MG63 (cell line): ENCODE data around the gene HNF4A. TPM values are rescaled to one million over a fixed set of nuclear protein-coding genes. Genes with fewer than 3 reads are reported as not detected.
"Not testable (repeated sequence)": the region's sequence is repeated elsewhere in the genome, so short reads cannot be mapped to it uniquely, and the experiment has no call there.

Source experiments
- DNase-seq: peaks from one replicate; pipeline ENCODE4 v3.0.0-alpha.2; 2020
- H3K27me3 ChIP-seq: fragments of 250-450 bp; sonication (Bioruptor Pico); 2 replicates; pipeline ENCODE4 v1.5.1; 2020; ENCODE audit warnings: mild to moderate bottlenecking, moderate library complexity
- H3K36me3 ChIP-seq: fragments of 250-450 bp; sonication (Bioruptor Pico); 2 replicates; pipeline ENCODE4 v1.5.1; 2020; ENCODE audit warnings: mild to moderate bottlenecking, moderate library complexity
- H3K4me3 ChIP-seq: fragments of 250-450 bp; sonication (Bioruptor Pico); 2 replicates; pipeline ENCODE4 v1.5.1; 2020; ENCODE audit warnings: mild to moderate bottlenecking, moderate library complexity
- H3K9me3 ChIP-seq: fragments of 250-450 bp; sonication (Bioruptor Pico); 2 replicates; pipeline ENCODE4 v1.5.1; 2020; ENCODE audit warnings: mild to moderate bottlenecking, moderate library complexity
- total RNA-seq: library from RNA; depleted of rRNA; stranded (reverse); fragments of >200 nt; shearing (Covaris generic); gene quantifications from 2 replicates; pipeline ENCODE4 v1.2.3, GENCODE V29; 2014; ENCODE audit warnings: low replicate concordance

HNF4A gene
- total RNA-seq, 1 experiment from 2014 or later = not detected

DNA sequence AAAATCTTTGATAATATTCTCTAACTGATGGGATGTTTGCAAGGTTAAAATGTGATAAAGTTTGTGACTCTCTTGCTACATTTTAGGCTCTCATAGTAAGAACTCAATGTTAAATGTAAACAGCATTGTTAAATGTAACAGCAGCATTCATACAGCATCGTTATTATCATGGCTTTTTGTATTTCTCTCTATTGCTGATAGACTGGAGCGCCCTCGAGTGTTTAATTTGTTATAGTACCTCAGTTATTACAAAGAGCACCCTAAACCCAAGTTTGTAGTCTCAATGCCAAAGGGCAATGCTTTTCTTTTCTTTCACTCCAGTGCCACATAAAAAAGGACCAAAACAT is 105.3 kb downstream of the HNF4A start:
- Histone ChIP-seq H3K36me3 (no peaks in the 10 kb centered on the region), H3K27me3 (no peaks in the 10 kb centered on the region), H3K4me3 (no peak overlapping the region), H3K9me3 (no peaks in the 10 kb centered on the region)
- no peak for DNase-seq

DNA sequence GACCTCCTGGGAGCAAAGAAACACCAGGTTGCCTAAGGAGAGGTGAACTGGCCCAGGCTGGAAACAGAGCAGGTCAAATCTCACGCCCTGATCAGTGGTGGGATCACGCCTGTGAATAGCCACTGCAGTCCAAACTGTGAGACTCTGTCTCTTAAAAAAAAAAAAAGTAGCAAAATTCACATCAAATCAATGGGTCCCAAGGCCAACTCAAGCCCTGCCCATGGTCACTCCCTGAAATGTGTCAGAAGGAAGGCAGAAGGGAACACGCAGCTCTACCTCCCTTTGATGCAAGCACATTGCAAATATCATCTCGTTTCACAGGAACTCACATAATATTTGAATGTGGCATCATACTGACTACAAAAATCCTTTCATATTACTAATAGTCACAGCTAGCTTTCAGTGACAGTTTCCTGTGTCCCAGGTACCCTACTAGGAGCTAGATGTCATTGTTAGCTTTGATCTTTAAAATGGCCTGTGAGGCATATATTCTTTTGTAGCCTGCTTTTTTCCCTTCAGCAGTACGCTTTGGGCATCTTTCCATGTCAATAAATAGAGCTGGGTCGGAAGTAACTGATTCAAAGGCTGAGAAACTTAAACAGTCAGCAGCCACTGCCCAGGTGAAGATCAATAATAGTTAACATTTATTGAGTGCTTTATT is 105.8 kb downstream of the HNF4A start:
- H3K27me3 ChIP-seq = no peaks in the 10 kb centered on the region
- no peaks in the 10 kb centered on the region for H3K9me3 ChIP-seq
- no peaks in the 10 kb centered on the region for H3K36me3 ChIP-seq
- no peak for DNase-seq
- H3K4me3 ChIP-seq = no peak overlapping the region

DNA sequence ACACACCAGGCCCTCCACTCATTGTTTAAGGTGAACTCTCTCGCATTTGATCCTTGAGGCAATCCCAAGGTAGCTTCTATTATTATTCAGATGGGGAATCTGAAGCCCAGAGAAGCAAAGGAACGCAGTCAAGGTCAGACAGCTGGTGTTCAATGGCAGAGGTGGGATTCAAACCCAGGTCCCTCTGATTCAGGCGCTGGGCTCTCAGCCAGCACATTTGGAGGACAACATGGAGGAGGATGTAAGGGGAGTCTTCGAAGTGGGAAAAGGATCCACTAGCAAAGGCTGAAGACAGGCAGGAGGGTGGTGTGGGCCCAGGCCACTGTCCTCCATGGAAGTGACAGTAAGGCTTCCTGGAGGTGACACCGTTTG is 106.3 kb downstream of the HNF4A start:
- Histone ChIP-seq H3K4me3 (no peak overlapping the region), H3K9me3 (no peaks in the 10 kb centered on the region), H3K36me3 (no peaks in the 10 kb centered on the region), H3K27me3 (no peaks in the 10 kb centered on the region)
- DNase-seq = no peak

DNA sequence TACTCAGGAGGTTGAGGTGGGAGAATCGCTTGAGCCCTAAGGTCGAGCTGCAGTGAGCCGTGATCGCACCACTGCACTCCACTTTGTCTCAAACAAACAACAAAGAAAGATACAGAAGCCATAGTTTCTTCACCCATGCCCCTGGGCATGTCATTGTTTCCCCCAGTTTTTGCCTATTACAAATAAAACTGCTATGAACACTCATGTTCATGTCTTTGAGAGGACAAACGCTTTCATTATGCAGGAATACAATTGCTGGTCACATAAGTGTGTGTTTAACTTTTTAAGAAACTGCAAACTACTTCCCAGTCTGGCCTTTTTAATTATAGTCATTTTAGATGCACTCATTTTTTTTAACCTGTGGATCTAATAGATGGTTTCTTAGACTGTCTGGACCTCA is 108.0 kb downstream of the HNF4A start:
- no peak for DNase-seq
- H3K27me3 ChIP-seq = no peaks in the 10 kb centered on the region
- H3K36me3 ChIP-seq = no peaks in the 10 kb centered on the region
- no peaks in the 10 kb centered on the region for H3K9me3 ChIP-seq
- H3K4me3 ChIP-seq = no peak overlapping the region

DNA sequence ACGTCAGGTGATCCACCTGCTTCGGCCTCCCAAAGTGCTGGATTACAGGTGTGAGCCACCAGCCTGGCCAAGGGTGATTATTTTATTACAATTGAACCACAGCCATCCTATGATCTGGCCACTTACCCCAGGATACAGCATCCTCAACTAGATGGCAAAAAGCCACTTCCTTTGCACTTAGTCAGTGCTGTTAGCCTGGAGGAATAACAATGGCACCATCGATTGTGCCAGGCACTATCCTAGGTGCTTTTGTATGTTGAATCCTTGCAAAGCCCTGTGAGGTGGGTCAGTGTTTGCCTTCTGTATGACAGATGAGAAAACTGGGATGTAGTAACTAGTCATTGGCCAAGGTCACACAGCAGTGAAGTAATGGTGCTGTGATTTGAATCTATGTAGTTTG is 109.0 kb downstream of the HNF4A start:
- H3K9me3 ChIP-seq = no peaks in the 10 kb centered on the region
- H3K27me3 ChIP-seq = no peaks in the 10 kb centered on the region
- no peak overlapping the region for H3K4me3 ChIP-seq
- no peaks in the 10 kb centered on the region for H3K36me3 ChIP-seq
- no peak for DNase-seq

GRCh38 chr20:44465001-44465560 is 109.6 kb downstream of the HNF4A start:
- Histone ChIP-seq H3K36me3 (no peaks in the 10 kb centered on the region), H3K4me3 (no peak overlapping the region), H3K9me3 (no peaks in the 10 kb centered on the region), H3K27me3 (no peaks in the 10 kb centered on the region)
- DNase-seq = no peak

- Histone ChIP-seq H3K27me3 (no peaks in the 10 kb centered on the region), H3K4me3 (no peak overlapping the region), H3K9me3 (no peaks in the 10 kb centered on the region), H3K36me3 (no peaks in the 10 kb centered on the region)
- no peak for DNase-seq
Measured at GRCh38 chr20:44467289-44467883, 111.9 kb downstream of the HNF4A start.

- no peaks in the 10 kb centered on the region for H3K36me3 ChIP-seq
- no peak overlapping the region for H3K4me3 ChIP-seq
- no peaks in the 10 kb centered on the region for H3K27me3 ChIP-seq
- DNase-seq = no peak
- H3K9me3 ChIP-seq = no peaks in the 10 kb centered on the region
Measured at GRCh38 chr20:44468044-44468782, 112.7 kb downstream of the HNF4A start.

GRCh38 chr20:44470327-44470726 is 114.8 kb downstream of the HNF4A start:
- Histone ChIP-seq H3K36me3 (no peaks in the 10 kb centered on the region), H3K4me3 (no peak overlapping the region), H3K9me3 (no peaks in the 10 kb centered on the region), H3K27me3 (no peaks in the 10 kb centered on the region)
- DNase-seq = no peak

GRCh38 chr20:44471481-44471882 is 116.0 kb downstream of the HNF4A start:
- DNase-seq = no peak
- H3K36me3 ChIP-seq = no peaks in the 10 kb centered on the region
- no peaks in the 10 kb centered on the region for H3K9me3 ChIP-seq
- no peaks in the 10 kb centered on the region for H3K27me3 ChIP-seq
- H3K4me3 ChIP-seq = no peak overlapping the region

- DNase-seq, H3K36me3 ChIP-seq: not testable (repeated sequence)
Measured at GRCh38 chr20:44472283-44472682, 116.8 kb downstream of the HNF4A start.

GRCh38 chr20:44475372-44475693 is 119.8 kb downstream of the HNF4A start:
- Histone ChIP-seq H3K36me3 (no peaks in the 10 kb centered on the region; the same call in 1 of the 2 replicates), H3K4me3 (peak overlapping the region; percentile 70), H3K9me3 (no peaks in the 10 kb centered on the region), H3K27me3 (no peaks in the 10 kb centered on the region)
- no peak for DNase-seq

More at GRCh38 chr20:44472283-44472682, 116.8 kb downstream of the HNF4A start:
- not testable (repeated sequence) for H3K27me3 ChIP-seq, H3K4me3 ChIP-seq, H3K9me3 ChIP-seq

- no peaks in the 10 kb centered on the region for H3K27me3 ChIP-seq
- H3K9me3 ChIP-seq = no peaks in the 10 kb centered on the region
- H3K4me3 ChIP-seq = peak within 1 kb of the TSS; percentile 70
- peaks cover 3% of the 10 kb centered on the region; the same call in 1 of the 2 replicates for H3K36me3 ChIP-seq
- peak; percentile 90 for DNase-seq
Measured at GRCh38 chr20:44475694-44476560, 120.4 kb downstream of the HNF4A start, which contains the start of gene TTPAL. Gene TTPAL, plus strand, starts transcription at chr20:44475874. Its CDS starts 4,126 bp downstream, at chr20:44480000.

- no peak for DNase-seq
- Histone ChIP-seq H3K27me3 (no peaks in the 10 kb centered on the region), H3K9me3 (no peaks in the 10 kb centered on the region), H3K36me3 (peaks cover 13% of the 10 kb centered on the region), H3K4me3 (no peak overlapping the region)
Measured at GRCh38 chr20:44477151-44477550, 121.7 kb downstream of the HNF4A start.

- H3K9me3 ChIP-seq = no peaks in the 10 kb centered on the region
- peaks cover 21% of the 10 kb centered on the region for H3K36me3 ChIP-seq
- H3K4me3 ChIP-seq = no peak overlapping the region
- DNase-seq = no peak
- H3K27me3 ChIP-seq = no peaks in the 10 kb centered on the region
Measured at GRCh38 chr20:44478206-44478605, 122.7 kb downstream of the HNF4A start.

DNA sequence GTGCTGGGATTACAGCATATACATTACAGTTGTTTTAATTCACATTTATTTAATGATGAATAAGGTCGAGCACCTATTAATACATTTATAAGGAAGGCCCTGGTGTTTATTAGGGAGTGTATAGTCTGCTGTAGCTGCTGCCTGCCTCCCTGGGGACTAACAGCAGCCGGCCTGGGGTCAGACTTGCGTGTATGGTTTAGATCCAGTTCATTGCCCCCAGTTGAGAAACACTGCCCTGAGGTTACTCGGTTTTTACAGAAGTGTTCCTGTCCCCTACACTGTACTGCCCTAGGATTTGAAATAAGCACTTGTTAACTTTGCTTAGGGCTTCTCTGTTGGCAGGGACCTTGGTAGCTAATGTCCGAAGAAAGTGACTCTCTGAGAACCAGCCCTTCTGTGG is 124.1 kb downstream of the HNF4A start:
- Histone ChIP-seq H3K4me3 (no peak overlapping the region), H3K36me3 (peaks cover 27% of the 10 kb centered on the region), H3K27me3 (no peaks in the 10 kb centered on the region), H3K9me3 (no peaks in the 10 kb centered on the region)
- no peak for DNase-seq

DNA sequence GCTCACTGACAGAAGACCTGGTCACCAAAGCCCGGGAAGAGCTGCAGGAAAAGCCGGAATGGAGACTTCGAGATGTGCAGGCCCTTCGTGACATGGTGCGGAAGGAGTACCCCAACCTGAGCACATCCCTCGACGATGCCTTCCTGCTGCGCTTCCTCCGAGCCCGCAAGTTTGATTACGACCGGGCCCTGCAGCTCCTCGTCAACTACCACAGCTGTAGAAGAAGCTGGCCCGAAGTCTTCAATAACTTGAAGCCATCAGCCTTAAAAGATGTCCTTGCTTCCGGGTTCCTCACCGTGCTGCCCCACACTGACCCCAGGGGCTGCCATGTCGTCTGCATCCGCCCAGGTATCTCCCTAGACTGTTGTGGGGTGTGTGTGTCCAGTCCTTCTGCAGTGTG is 124.6 kb downstream of the HNF4A start:
- Histone ChIP-seq H3K4me3 (no peak overlapping the region), H3K9me3 (no peaks in the 10 kb centered on the region), H3K36me3 (peaks cover 32% of the 10 kb centered on the region), H3K27me3 (no peaks in the 10 kb centered on the region)
- DNase-seq = no peak
